Inferior parietal cortex (tissue), 1 donor: ENCODE results near the gene KCNE5.
"Not testable (repeated sequence)": the region's sequence is repeated elsewhere in the genome, so short reads cannot be mapped to it uniquely, and the experiment has no call there.

Experiments
- DNase-seq: peaks from one replicate; pipeline ENCODE4 v3.0.0-alpha.2; 2016; ENCODE audit errors: extremely low spot score

Gene KCNE5

GRCh38 chrX:109624641-109625616 lies at the start of gene KCNE5:
KCNE5 (minus strand) TSS chrX:109625172; CDS start chrX:109625020, 152 bp downstream.
- no peak for DNase-seq

GRCh38 chrX:109672239-109672638 lies 47.3 kb upstream of the KCNE5 start:
- no peak for DNase-seq

- DNase-seq: not testable (repeated sequence)
Measured at GRCh38 chrX:109671170-109671569, 46.2 kb upstream of the KCNE5 start.

- DNase-seq: no peak
Measured at GRCh38 chrX:109667986-109668385, 43.0 kb upstream of the KCNE5 start.

- no peak for DNase-seq
Measured at GRCh38 chrX:109660435-109661143, 35.6 kb upstream of the KCNE5 start.

GRCh38 chrX:109658391-109658790 lies 33.4 kb upstream of the KCNE5 start:
- DNase-seq: no peak

GRCh38 chrX:109657364-109657763 lies 32.4 kb upstream of the KCNE5 start:
- DNase-seq: not testable (repeated sequence)

- no peak for DNase-seq
Measured at GRCh38 chrX:109656774-109657173, 31.8 kb upstream of the KCNE5 start.

GRCh38 chrX:109655502-109656201 lies 30.7 kb upstream of the KCNE5 start:
- no peak for DNase-seq

GRCh38 chrX:109654516-109655109 lies 29.6 kb upstream of the KCNE5 start:
- no peak for DNase-seq

GRCh38 chrX:109644671-109645070 lies 19.7 kb upstream of the KCNE5 start:
- not testable (repeated sequence) for DNase-seq

GRCh38 chrX:109643687-109644086 lies 18.7 kb upstream of the KCNE5 start:
- no peak for DNase-seq

GRCh38 chrX:109638158-109638557 lies 13.2 kb upstream of the KCNE5 start:
- no peak for DNase-seq

GRCh38 chrX:109637477-109637876 lies 12.5 kb upstream of the KCNE5 start:
- not testable (repeated sequence) for DNase-seq

- DNase-seq: no peak
Measured at GRCh38 chrX:109635146-109635545, 10.2 kb upstream of the KCNE5 start.

- peak; percentile 22 for DNase-seq
Measured at GRCh38 chrX:109632906-109633504, 8.0 kb upstream of the KCNE5 start.

- DNase-seq: no peak
Measured at GRCh38 chrX:109629310-109629709, 4.3 kb upstream of the KCNE5 start.

- no peak for DNase-seq
Measured at GRCh38 chrX:109626637-109627036, 1.7 kb upstream of the KCNE5 start.

GRCh38 chrX:109623997-109624396 lies 975 bp downstream of the KCNE5 start:
- DNase-seq: no peak

- no peak for DNase-seq
Measured at GRCh38 chrX:109622270-109622669, 2.7 kb downstream of the KCNE5 start.

GRCh38 chrX:109619771-109620170 lies 5.2 kb downstream of the KCNE5 start:
- no peak for DNase-seq
